ENCODE data around the gene IL4R.

DNA sequence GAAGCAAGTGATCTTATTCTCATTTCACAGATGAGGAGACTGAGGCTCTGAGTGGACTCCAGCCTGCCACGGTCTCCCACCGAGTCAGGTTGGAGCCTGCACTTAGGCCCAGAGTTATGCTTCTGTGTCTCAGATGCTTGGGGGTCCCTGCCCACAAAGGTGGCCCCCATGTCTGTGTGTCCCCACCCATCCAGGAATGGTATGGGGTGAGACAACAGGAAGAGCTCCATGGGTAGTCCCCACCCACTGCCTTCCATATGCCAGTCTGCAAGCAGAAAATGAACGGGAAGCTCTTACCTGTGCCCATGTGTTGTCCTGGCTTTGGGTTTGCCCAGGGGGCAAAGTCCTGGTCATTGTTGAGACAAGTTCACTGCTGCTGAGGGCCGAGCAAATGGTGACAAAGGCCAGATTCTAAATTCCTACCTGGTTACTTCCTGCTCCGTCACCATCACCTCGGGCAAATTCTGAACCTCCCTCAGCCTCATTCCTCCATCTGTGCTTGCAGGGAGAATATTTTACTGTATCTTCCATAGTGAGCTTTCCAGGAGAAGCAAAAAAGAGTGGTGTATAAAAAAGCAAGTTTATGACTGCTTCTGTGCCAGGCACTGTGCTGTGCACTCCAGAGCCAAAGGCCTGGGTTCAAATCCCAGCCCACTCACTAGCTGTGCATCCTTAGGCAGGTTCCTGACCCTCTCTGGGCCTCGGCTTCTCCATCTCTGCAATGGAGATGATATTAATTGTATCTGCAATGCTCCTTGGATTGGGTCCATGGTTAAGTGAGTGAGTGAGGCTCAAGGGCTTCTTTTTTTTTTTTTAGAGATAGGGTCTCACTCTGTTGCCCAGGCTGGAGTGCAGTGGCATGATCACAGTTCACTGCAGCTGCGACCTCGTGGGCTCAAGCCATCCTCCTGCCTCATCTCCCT, 9.3 kb downstream of the IL4R start:
- TF ChIP-seq, protein P1, sequence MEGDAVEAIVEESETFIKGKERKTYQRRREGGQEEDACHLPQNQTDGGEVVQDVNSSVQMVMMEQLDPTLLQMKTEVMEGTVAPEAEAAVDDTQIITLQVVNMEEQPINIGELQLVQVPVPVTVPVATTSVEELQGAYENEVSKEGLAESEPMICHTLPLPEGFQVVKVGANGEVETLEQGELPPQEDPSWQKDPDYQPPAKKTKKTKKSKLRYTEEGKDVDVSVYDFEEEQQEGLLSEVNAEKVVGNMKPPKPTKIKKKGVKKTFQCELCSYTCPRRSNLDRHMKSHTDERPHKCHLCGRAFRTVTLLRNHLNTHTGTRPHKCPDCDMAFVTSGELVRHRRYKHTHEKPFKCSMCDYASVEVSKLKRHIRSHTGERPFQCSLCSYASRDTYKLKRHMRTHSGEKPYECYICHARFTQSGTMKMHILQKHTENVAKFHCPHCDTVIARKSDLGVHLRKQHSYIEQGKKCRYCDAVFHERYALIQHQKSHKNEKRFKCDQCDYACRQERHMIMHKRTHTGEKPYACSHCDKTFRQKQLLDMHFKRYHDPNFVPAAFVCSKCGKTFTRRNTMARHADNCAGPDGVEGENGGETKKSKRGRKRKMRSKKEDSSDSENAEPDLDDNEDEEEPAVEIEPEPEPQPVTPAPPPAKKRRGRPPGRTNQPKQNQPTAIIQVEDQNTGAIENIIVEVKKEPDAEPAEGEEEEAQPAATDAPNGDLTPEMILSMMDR (IDR thresholded peaks at IDR 0.05): no peak
- no peak for TF ChIP-seq POLR2A (IDR thresholded peaks at IDR 0.05)

Data from testis (tissue), 2 donors.